Endodermal cell (in vitro differentiated cells): ENCODE measurements around the gene IGLL1. TPM values are rescaled to one million over a fixed set of nuclear protein-coding genes. Genes with fewer than 3 reads are reported as not detected.
"Not testable (repeated sequence)": the region's sequence is repeated elsewhere in the genome, so short reads cannot be mapped to it uniquely, and the experiment has no call there.

Source experiments
- DNase-seq: peaks from one replicate; pipeline ENCODE4 v3.0.0-alpha.2; 2017
- H3K27ac ChIP-seq: 2 replicates; pipeline ENCODE4 v1.5.1; 2013; ENCODE audit warnings: mild to moderate bottlenecking, low read depth, low read length, moderate library complexity
- H3K27me3 ChIP-seq: 2 replicates; pipeline ENCODE4 v1.6.1; 2013; ENCODE audit warnings: mild to moderate bottlenecking, low read length, moderate library complexity; ENCODE audit not compliant: insufficient read depth, control insufficient read depth, poor library complexity, severe bottlenecking
- H3K36me3 ChIP-seq: 2 replicates; pipeline ENCODE4 v1.7.0; 2013; ENCODE audit warnings: mild to moderate bottlenecking, low read length, moderate library complexity; ENCODE audit not compliant: control insufficient read depth, insufficient read depth
- H3K4me1 ChIP-seq: one replicate; pipeline ENCODE4 v1.7.0; 2013; ENCODE audit warnings: low read length; ENCODE audit not compliant: control insufficient read depth, insufficient read depth
- H3K4me3 ChIP-seq: 2 replicates; pipeline ENCODE4 v1.5.1; 2013; ENCODE audit warnings: mild to moderate bottlenecking, low read length, moderate library complexity
- H3K9ac ChIP-seq: 2 replicates; pipeline ENCODE4 v1.6.1; 2013; ENCODE audit warnings: mild to moderate bottlenecking, low read length, moderate library complexity; ENCODE audit not compliant: poor library complexity, severe bottlenecking; ENCODE audit errors: extremely low read depth
- H3K9me3 ChIP-seq: 2 replicates; pipeline ENCODE4 v1.6.1; 2013; ENCODE audit warnings: mild to moderate bottlenecking, low read length, moderate library complexity; ENCODE audit not compliant: control insufficient read depth
- H3K27ac Mint-ChIP-seq: 2 replicates; pipeline ENCODE4 v1.8.0; 2020; ENCODE audit warnings: mixed read lengths
- H3K27me3 Mint-ChIP-seq: 2 replicates; pipeline ENCODE4 v1.8.0; 2021; ENCODE audit warnings: mild to moderate bottlenecking, mixed read lengths; ENCODE audit not compliant: insufficient read depth
- H3K36me3 Mint-ChIP-seq: 2 replicates; pipeline ENCODE4 v1.8.0; 2020; ENCODE audit warnings: low read depth, mixed read lengths
- H3K4me1 Mint-ChIP-seq: 2 replicates; pipeline ENCODE4 v1.8.0; 2020; ENCODE audit warnings: mixed read lengths
- H3K4me3 Mint-ChIP-seq: 2 replicates; pipeline ENCODE4 v1.8.0; 2020; ENCODE audit warnings: mild to moderate bottlenecking, moderate library complexity, mixed read lengths
- H3K9me3 Mint-ChIP-seq: 2 replicates; pipeline ENCODE4 v1.8.0; 2020; ENCODE audit warnings: mild to moderate bottlenecking, mixed read lengths
- CTCF ChIP-seq: fragments of 200-600 bp; sonication (generic); conservative IDR thresholded peaks from 2 replicates; pipeline ENCODE4 v1.5.0; 2021; ENCODE audit warnings: antibody characterized with exemption, mild to moderate bottlenecking
- WGBS, 2 experiments: methylation state at CpG; one replicate each; pipeline versions ENCODE4 v1.1.5 to v1.1.7; 2013; ENCODE audit warnings: missing lambda C conversion rate in 2 of 2, mixed read lengths in 1 of 2; ENCODE audit not compliant: insufficient coverage in 1 of 2, insufficient read length in 1 of 2; 5-methylcytosine and 5-hydroxymethylcytosine counted together
- total RNA-seq, 2 donors: library from RNA; stranded (reverse); fragmentation: NEBNext Ultra II Directional in 1 of 2; extraction: Animal tissue kit (Norgen Biotek cat#: 25700) in 1 of 2; gene quantifications; 2 replicates in 1 of 2; 3 replicates in 1 of 2; pipeline ENCODE4 v1.2.1, GENCODE V29; 2021

The IGLL1 gene
- total RNA-seq, 2 donors from 2014 or later, result not detected

- not testable (repeated sequence) for H3K4me3 ChIP-seq, H3K27ac Mint-ChIP-seq, H3K27me3 ChIP-seq, H3K27ac ChIP-seq, H3K27me3 Mint-ChIP-seq, H3K9ac ChIP-seq, H3K4me3 Mint-ChIP-seq, H3K9me3 ChIP-seq
- Mint-ChIP-seq H3K36me3 (peaks cover 82% of the 10 kb centered on the region), H3K4me1 (peaks cover 24% of the 10 kb centered on the region), H3K9me3 (peaks cover 16% of the 10 kb centered on the region)
- DNase-seq, result peak; percentile 47
- WGBS, 2 experiments, result 16 to 34% methylated on average over 6 to 7 of the region's 7 CpGs
- Histone ChIP-seq H3K4me1 (peaks cover 15% of the 10 kb centered on the region), H3K36me3 (peaks cover 16% of the 10 kb centered on the region)
- peak; percentile 75 for TF ChIP-seq CTCF
Measured at GRCh38 chr22:23541849-23542281, 38.2 kb downstream of the IGLL1 start.

GRCh38 chr22:23540837-23541236 is 39.3 kb downstream of the IGLL1 start:
- not testable (repeated sequence) for DNase-seq, H3K27ac ChIP-seq, H3K4me3 ChIP-seq, H3K9me3 ChIP-seq, H3K27me3 Mint-ChIP-seq, H3K4me3 Mint-ChIP-seq, H3K27me3 ChIP-seq, H3K27ac Mint-ChIP-seq, H3K9ac ChIP-seq, H3K9me3 Mint-ChIP-seq
- peaks cover 72% of the 10 kb centered on the region for H3K36me3 Mint-ChIP-seq
- peaks cover 16% of the 10 kb centered on the region for H3K4me1 ChIP-seq
- 88% methylated on average over 1 of the region's 5 CpGs; no CpG with 5 or more reads in 1 of the 2 experiments for WGBS, 2 experiments
- H3K4me1 Mint-ChIP-seq, result peaks cover 34% of the 10 kb centered on the region
- peaks cover 16% of the 10 kb centered on the region for H3K36me3 ChIP-seq

- peaks cover 62% of the 10 kb centered on the region for H3K36me3 Mint-ChIP-seq
- WGBS, 2 experiments, result 21% methylated on average over 2 of the region's 7 CpGs; no CpG with 5 or more reads in 1 of the 2 experiments
- not testable (repeated sequence) for H3K27me3 ChIP-seq, H3K9me3 Mint-ChIP-seq, H3K36me3 ChIP-seq, H3K4me3 ChIP-seq, H3K27ac Mint-ChIP-seq, H3K27ac ChIP-seq, DNase-seq, H3K9me3 ChIP-seq, H3K9ac ChIP-seq, H3K27me3 Mint-ChIP-seq
- H3K4me3 Mint-ChIP-seq, result peak overlapping the region; percentile 88
- H3K4me1 ChIP-seq, result peaks cover 25% of the 10 kb centered on the region
- peaks cover 42% of the 10 kb centered on the region for H3K4me1 Mint-ChIP-seq
Measured at GRCh38 chr22:23539839-23540198, 40.3 kb downstream of the IGLL1 start.

- no peaks in the 10 kb centered on the region for H3K27me3 ChIP-seq
- H3K27ac ChIP-seq, result no peak overlapping the region
- Mint-ChIP-seq H3K27ac (peak overlapping the region; percentile 98), H3K4me1 (peaks cover 46% of the 10 kb centered on the region), H3K4me3 (peak overlapping the region; percentile 88), H3K9me3 (no peaks in the 10 kb centered on the region), H3K36me3 (peaks cover 56% of the 10 kb centered on the region), H3K27me3 (no peaks in the 10 kb centered on the region)
- no peaks in the 10 kb centered on the region for H3K9me3 ChIP-seq
- H3K4me1 ChIP-seq, result peaks cover 30% of the 10 kb centered on the region
- DNase-seq, result peak; percentile 94
- TF ChIP-seq CTCF, result peak; percentile 88
- 42 to 46% methylated on average over 19 to 21 of the region's 21 CpGs for WGBS, 2 experiments
- peak overlapping the region; percentile 81 for H3K9ac ChIP-seq
- peaks cover 3% of the 10 kb centered on the region for H3K36me3 ChIP-seq
- H3K4me3 ChIP-seq, result peak overlapping the region; percentile 79
Measured at GRCh38 chr22:23539135-23539838, 40.8 kb downstream of the IGLL1 start.

- Mint-ChIP-seq H3K27ac (peak overlapping the region; percentile 98), H3K4me1 (peaks cover 50% of the 10 kb centered on the region), H3K4me3 (peak overlapping the region; percentile 88), H3K36me3 (peaks cover 50% of the 10 kb centered on the region)
- not testable (repeated sequence) for H3K27me3 ChIP-seq, H3K27me3 Mint-ChIP-seq, H3K36me3 ChIP-seq, DNase-seq, H3K9me3 ChIP-seq, H3K9me3 Mint-ChIP-seq
- Histone ChIP-seq H3K4me1 (peaks cover 36% of the 10 kb centered on the region), H3K27ac (peak overlapping the region; percentile 45), H3K9ac (peak overlapping the region; percentile 81), H3K4me3 (peak overlapping the region; percentile 79)
- WGBS, 2 experiments, result 64 to 74% methylated on average over 4 to 5 of the region's 6 CpGs
Measured at GRCh38 chr22:23538696-23539030, 41.4 kb downstream of the IGLL1 start.
